Stimulated activated CD4-positive, alpha-beta T cell treated with anti-CD3 and anti-CD28 coated beads, TNF-alpha, amount 100 ng/mL, for 48 hours (primary cell): Measurements from ENCODE around the gene VPS41.

Source experiments
- DNase-seq, 3 donors: peaks; one replicate each; pipeline ENCODE4 v3.0.0-alpha.2; 2020; ENCODE audit warnings: low read depth in 3 of 3

The VPS41 gene

GRCh38 chr7:38813768-38814167, 95.2 kb downstream of the VPS41 start:
- DNase-seq, result no peak

GRCh38 chr7:38806912-38807311, 102.1 kb downstream of the VPS41 start:
- no peak for DNase-seq

GRCh38 chr7:38801786-38802185, 107.2 kb downstream of the VPS41 start:
- no peak for DNase-seq

GRCh38 chr7:38798552-38799267, 110.3 kb downstream of the VPS41 start:
- no peak for DNase-seq

- peak in 2 of 3 donors; percentile 32 to 35 for DNase-seq
These were observed 112.1 kb downstream of the VPS41 start for GRCh38 chr7:38796626-38797501.

- DNase-seq, result no peak
These were observed 113.4 kb downstream of the VPS41 start for GRCh38 chr7:38795593-38795992.

- DNase-seq, result no peak
These were observed 127.0 kb downstream of the VPS41 start for GRCh38 chr7:38781991-38782390.

GRCh38 chr7:38777609-38778008, 131.4 kb downstream of the VPS41 start:
- no peak for DNase-seq

- DNase-seq, result no peak
These were observed 133.3 kb downstream of the VPS41 start for GRCh38 chr7:38775506-38776175.

GRCh38 chr7:38773430-38773829, 135.6 kb downstream of the VPS41 start:
- DNase-seq, result no peak

- no peak for DNase-seq
These were observed 148.8 kb downstream of the VPS41 start for GRCh38 chr7:38760226-38760625.

- DNase-seq, result no peak
These were observed 150.0 kb downstream of the VPS41 start for GRCh38 chr7:38759028-38759427.

GRCh38 chr7:38757931-38758330, 151.1 kb downstream of the VPS41 start:
- DNase-seq, result no peak

GRCh38 chr7:38756521-38756920, 152.5 kb downstream of the VPS41 start:
- DNase-seq, result no peak

GRCh38 chr7:38753347-38753746, 155.6 kb downstream of the VPS41 start:
- no peak for DNase-seq

GRCh38 chr7:38751416-38751815, 157.6 kb downstream of the VPS41 start:
- no peak for DNase-seq

GRCh38 chr7:38748056-38748610, 160.9 kb downstream of the VPS41 start:
- DNase-seq, result no peak

- DNase-seq, result no peak
These were observed 162.6 kb downstream of the VPS41 start for GRCh38 chr7:38746438-38746837.

GRCh38 chr7:38744746-38745145, 164.2 kb downstream of the VPS41 start:
- DNase-seq, result no peak

- DNase-seq, result no peak
These were observed 165.1 kb downstream of the VPS41 start for GRCh38 chr7:38743899-38744298.

GRCh38 chr7:38740041-38740440, 168.9 kb downstream of the VPS41 start:
- no peak for DNase-seq

GRCh38 chr7:38736138-38736537, 172.9 kb downstream of the VPS41 start:
- no peak for DNase-seq
